HEK293 (cell line): ENCODE measurements around the gene CGB2.

Source experiments
- CTCF ChIA-PET: fragments of 350-600 bp; formaldehyde crosslinking; extraction: SDS; loops from one replicate; lab custom pipeline; 2021; ENCODE audit warnings: antibody characterized with exemption; lab: Yijun Ruan, JAX
- POLR2A ChIA-PET: fragments of 300-600 bp; formaldehyde crosslinking; extraction: SDS; loops from one replicate; lab custom pipeline; 2020; ENCODE audit warnings: antibody characterized with exemption, inconsistent platforms; lab: Yijun Ruan, JAX
- H3K27ac ChIP-seq: fragments of 200-500 bp; sonication (Bioruptor generic); 2 replicates; pipeline ENCODE4 v1.5.1; 2014; ENCODE audit warnings: low read depth, low read length, control low read depth, inconsistent platforms; ENCODE audit errors: extremely low read depth
- H3K36me3 ChIP-seq, 2 experiments: fragments of 200-500 bp in 1 of 2; sonication (Bioruptor generic) in 1 of 2; 1 replicate in 1 of 2; 2 replicates in 1 of 2; pipeline ENCODE4 v1.5.1; 2014 to 2017; ENCODE audit warnings: inconsistent platforms in 2 of 2, low read length in 2 of 2; ENCODE audit not compliant: control insufficient read depth in 2 of 2, insufficient read depth in 1 of 2
- H3K4me1 ChIP-seq: fragments of 200-500 bp; sonication (Bioruptor generic); 2 replicates; pipeline ENCODE4 v1.5.1; 2014; ENCODE audit warnings: mild to moderate bottlenecking, low read length, inconsistent platforms; ENCODE audit not compliant: control insufficient read depth, insufficient read depth
- H3K4me3 ChIP-seq: 2 replicates; pipeline ENCODE4 v1.5.1; 2011; ENCODE audit warnings: low read depth, mild to moderate bottlenecking, control low read depth, low read length, moderate library complexity
- H3K9me3 ChIP-seq: fragments of 200-500 bp; sonication (Bioruptor generic); 2 replicates; pipeline ENCODE4 v1.5.1; 2014; ENCODE audit warnings: low read depth, low read length, inconsistent platforms; ENCODE audit not compliant: control insufficient read depth, insufficient read depth
- BCL11A ChIP-seq: fragments of 450-650 bp; formaldehyde crosslinking; IDR thresholded peaks from 2 replicates; pipeline ENCODE4 v1.5.1; 2016; ENCODE audit warnings: low read depth, missing biosample characterization, missing genetic modification characterization
- BCL11B ChIP-seq: fragments of 450-650 bp; formaldehyde crosslinking; IDR thresholded peaks from 2 replicates; pipeline ENCODE4 v1.5.1; 2016; ENCODE audit warnings: low read depth, missing biosample characterization, missing genetic modification characterization
- EGR2 ChIP-seq: fragments of 450-650 bp; formaldehyde crosslinking; IDR thresholded peaks from 2 replicates; pipeline ENCODE4 v1.5.1; 2016; ENCODE audit warnings: low read depth, missing biosample characterization, missing genetic modification characterization
- GLIS2 ChIP-seq: fragments of 450-650 bp; formaldehyde crosslinking; IDR thresholded peaks from 2 replicates; pipeline ENCODE4 v1.5.1; 2016; ENCODE audit warnings: missing biosample characterization, missing genetic modification characterization
- KLF9 ChIP-seq: fragments of 450-650 bp; formaldehyde crosslinking; IDR thresholded peaks from 2 replicates; pipeline ENCODE4 v1.5.1; 2016; ENCODE audit warnings: missing biosample characterization, missing genetic modification characterization, low read depth
- MZF1 ChIP-seq: fragments of 450-650 bp; formaldehyde crosslinking; IDR thresholded peaks from 2 replicates; pipeline ENCODE4 v1.5.1; 2017; ENCODE audit warnings: missing biosample characterization, missing genetic modification characterization, borderline replicate concordance
- SALL2 ChIP-seq: fragments of 450-650 bp; formaldehyde crosslinking; IDR thresholded peaks from 2 replicates; pipeline ENCODE4 v1.5.0; 2017; ENCODE audit warnings: missing biosample characterization, mild to moderate bottlenecking, missing genetic modification characterization, borderline replicate concordance
- TRIM28 ChIP-seq: IDR thresholded peaks from 2 replicates; pipeline ENCODE4 v1.6.1; 2011; ENCODE audit warnings: low read length, control low read depth, borderline replicate concordance
- ZFHX2 ChIP-seq: fragments of 450-650 bp; formaldehyde crosslinking; conservative IDR thresholded peaks from 2 replicates; pipeline ENCODE4 v1.5.1; 2016; ENCODE audit warnings: missing biosample characterization, missing genetic modification characterization
- ZFP3 ChIP-seq: fragments of 450-650 bp; formaldehyde crosslinking; IDR thresholded peaks from 2 replicates; pipeline ENCODE4 v1.5.1; 2016; ENCODE audit warnings: low read depth, missing biosample characterization, missing genetic modification characterization
- ZIC2 ChIP-seq: fragments of 450-650 bp; formaldehyde crosslinking; IDR thresholded peaks from 2 replicates; pipeline ENCODE4 v1.5.1; 2016; ENCODE audit warnings: missing biosample characterization, missing genetic modification characterization
- ZNF16 ChIP-seq: fragments of 450-650 bp; formaldehyde crosslinking; IDR thresholded peaks from 2 replicates; pipeline ENCODE4 v1.5.1; 2016; ENCODE audit warnings: low read depth, missing biosample characterization, missing genetic modification characterization
- ZNF175 ChIP-seq: fragments of 450-650 bp; formaldehyde crosslinking; IDR thresholded peaks from 2 replicates; pipeline ENCODE4 v1.5.1; 2016; ENCODE audit warnings: missing biosample characterization, missing genetic modification characterization
- ZNF302 ChIP-seq: fragments of 450-650 bp; formaldehyde crosslinking; IDR thresholded peaks from 2 replicates; pipeline ENCODE4 v1.5.1; 2016; ENCODE audit warnings: missing biosample characterization, missing genetic modification characterization, low read depth
- ZNF341 ChIP-seq: fragments of 450-650 bp; formaldehyde crosslinking; IDR thresholded peaks from 2 replicates; pipeline ENCODE4; 2016; ENCODE audit warnings: low read depth, missing biosample characterization, missing genetic modification characterization
- ZNF354C ChIP-seq: fragments of 450-650 bp; formaldehyde crosslinking; IDR thresholded peaks from 2 replicates; pipeline ENCODE4 v1.5.1; 2016; ENCODE audit warnings: missing biosample characterization, missing genetic modification characterization, low read depth, borderline replicate concordance
- ZNF394 ChIP-seq: fragments of 450-650 bp; formaldehyde crosslinking; IDR thresholded peaks from 2 replicates; pipeline ENCODE4 v1.5.1; 2016; ENCODE audit warnings: missing biosample characterization, missing genetic modification characterization, mild to moderate bottlenecking, moderate library complexity, borderline replicate concordance
- ZNF558 ChIP-seq: fragments of 450-650 bp; formaldehyde crosslinking; IDR thresholded peaks from 2 replicates; pipeline ENCODE4 v1.5.1; 2016; ENCODE audit warnings: missing biosample characterization, missing genetic modification characterization
- ZNF560 ChIP-seq: fragments of 450-650 bp; formaldehyde crosslinking; IDR thresholded peaks from 2 replicates; pipeline ENCODE4 v1.5.1; 2017; ENCODE audit warnings: missing biosample characterization, missing genetic modification characterization, borderline replicate concordance
- ZNF610 ChIP-seq: fragments of 450-650 bp; formaldehyde crosslinking; IDR thresholded peaks from 2 replicates; pipeline ENCODE4 v1.5.1; 2016; ENCODE audit warnings: missing biosample characterization, missing genetic modification characterization, borderline replicate concordance
- ZNF623 ChIP-seq: fragments of 450-650 bp; formaldehyde crosslinking; IDR thresholded peaks from 2 replicates; pipeline ENCODE4 v1.5.1; 2016; ENCODE audit warnings: missing biosample characterization, missing genetic modification characterization
- ZNF785 ChIP-seq: fragments of 450-650 bp; formaldehyde crosslinking; IDR thresholded peaks from 2 replicates; pipeline ENCODE4 v1.5.1; 2016; ENCODE audit warnings: missing biosample characterization, missing genetic modification characterization
- ZSCAN16 ChIP-seq: fragments of 450-650 bp; formaldehyde crosslinking; IDR thresholded peaks from 2 replicates; pipeline ENCODE4 v1.5.1; 2016; ENCODE audit warnings: missing biosample characterization, missing genetic modification characterization
- TF ChIP-seq, protein P1 (sequence below): fragments of 450-650 bp; formaldehyde crosslinking; IDR thresholded peaks from 2 replicates; pipeline ENCODE4 v1.5.1; 2016; ENCODE audit warnings: missing biosample characterization, missing genetic modification characterization
- TF ChIP-seq, protein P2 (sequence below): fragments of 450-650 bp; formaldehyde crosslinking; IDR thresholded peaks from 2 replicates; pipeline ENCODE4 v1.5.1; 2016; ENCODE audit warnings: missing biosample characterization, missing genetic modification characterization
- TF ChIP-seq, protein P3 (sequence below): fragments of 450-650 bp; formaldehyde crosslinking; IDR thresholded peaks from 2 replicates; pipeline ENCODE4 v1.5.1; 2016; ENCODE audit warnings: missing biosample characterization, missing genetic modification characterization

The CGB2 gene

DNA sequence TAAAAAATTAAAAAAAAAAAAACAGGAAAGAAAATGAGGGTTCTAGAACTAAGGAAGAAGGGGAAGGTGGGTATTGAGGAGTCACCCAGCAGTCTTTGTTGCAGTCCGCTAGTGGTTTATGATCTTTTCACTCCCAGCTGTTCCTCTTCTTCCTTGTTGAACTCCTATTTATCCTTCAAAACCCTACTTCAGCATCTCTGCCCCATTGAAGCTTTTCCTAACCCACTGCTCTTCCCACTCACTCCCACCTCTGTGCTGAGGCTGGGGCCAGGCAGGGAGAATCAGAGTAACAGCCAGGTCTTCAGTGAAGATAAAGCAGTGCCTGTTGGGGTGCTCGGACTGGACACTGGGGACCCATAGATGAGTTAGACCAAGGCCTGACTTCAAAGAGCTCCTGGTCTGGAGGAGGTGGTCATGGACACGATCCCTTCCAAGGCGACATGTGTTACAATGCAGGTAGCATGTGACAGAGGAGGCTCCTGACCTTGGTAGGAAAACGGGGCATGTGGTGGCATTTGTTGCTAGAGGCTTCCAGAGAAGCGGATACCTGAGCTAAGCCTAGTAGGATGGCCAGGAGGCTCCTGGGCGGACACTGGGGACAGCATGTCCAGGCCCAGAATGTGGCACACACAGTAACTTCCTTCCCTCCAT is 26.6 kb upstream of the CGB2 start:
- no peaks in the 10 kb centered on the region for H3K9me3 ChIP-seq
- H3K4me3 ChIP-seq = no peak overlapping the region
- ChIA-PET CTCF (interaction anchor here (0.6 to 3.2 kb wide), 5 partner anchors 12 to 101 kb away, joined by 3 to 23 read pairs (median 4); partner anchors contain the start of genes GYS1 and RUVBL2), POLR2A (interaction anchor here (0.7 kb wide), 2 partner anchors 105 to 140 kb away, joined by 3 to 4 read pairs; no protein-coding TSS in a partner anchor)
- H3K4me1 ChIP-seq = no peaks in the 10 kb centered on the region
- TF ChIP-seq ZNF558 (tag by site-specific recombination) (no peak), SALL2 (tag by site-specific recombination) (no peak), ZFHX2 (tag by site-specific recombination) (peak; percentile 44), ZNF175 (tag by site-specific recombination) (no peak), ZNF560 (no peak), KLF9 (tag by site-specific recombination) (no peak), BCL11B (tag by site-specific recombination) (no peak), ZNF341 (tag by site-specific recombination) (0 out of 2 replicates have a peak, but pooled peaks have one; percentile 33), BCL11A (no peak), ZNF610 (tag by site-specific recombination) (no peak), EGR2 (peak; percentile 39; the same call in 1 of the 2 replicates), ZFP3 (peak; percentile 91)
- TF ChIP-seq, protein P1, sequence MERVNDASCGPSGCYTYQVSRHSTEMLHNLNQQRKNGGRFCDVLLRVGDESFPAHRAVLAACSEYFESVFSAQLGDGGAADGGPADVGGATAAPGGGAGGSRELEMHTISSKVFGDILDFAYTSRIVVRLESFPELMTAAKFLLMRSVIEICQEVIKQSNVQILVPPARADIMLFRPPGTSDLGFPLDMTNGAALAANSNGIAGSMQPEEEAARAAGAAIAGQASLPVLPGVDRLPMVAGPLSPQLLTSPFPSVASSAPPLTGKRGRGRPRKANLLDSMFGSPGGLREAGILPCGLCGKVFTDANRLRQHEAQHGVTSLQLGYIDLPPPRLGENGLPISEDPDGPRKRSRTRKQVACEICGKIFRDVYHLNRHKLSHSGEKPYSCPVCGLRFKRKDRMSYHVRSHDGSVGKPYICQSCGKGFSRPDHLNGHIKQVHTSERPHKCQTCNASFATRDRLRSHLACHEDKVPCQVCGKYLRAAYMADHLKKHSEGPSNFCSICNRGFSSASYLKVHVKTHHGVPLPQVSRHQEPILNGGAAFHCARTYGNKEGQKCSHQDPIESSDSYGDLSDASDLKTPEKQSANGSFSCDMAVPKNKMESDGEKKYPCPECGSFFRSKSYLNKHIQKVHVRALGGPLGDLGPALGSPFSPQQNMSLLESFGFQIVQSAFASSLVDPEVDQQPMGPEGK = no peak
- peaks cover 64 to 70% of the 10 kb centered on the region in 2 experiments for H3K36me3 ChIP-seq
- H3K27ac ChIP-seq = no peak overlapping the region

GRCh38 chr19:49006905-49007304 is 24.8 kb upstream of the CGB2 start:
- Histone ChIP-seq H3K9me3 (no peaks in the 10 kb centered on the region), H3K4me1 (no peaks in the 10 kb centered on the region), H3K4me3 (no peak overlapping the region), H3K36me3 (peaks cover 57 to 83% of the 10 kb centered on the region in 2 experiments), H3K27ac (no peak overlapping the region)
- CTCF ChIA-PET = interaction anchor here (2.4 to 9.4 kb wide), 2 partner anchors 8 to 13 kb away, joined by 15 to 133 read pairs; partner anchors contain the start of genes GYS1 and RUVBL2
- POLR2A ChIA-PET = interaction anchor here (1.2 kb wide), 1 partner anchor 13 kb away, joined by 6 read pairs; the partner anchor contains the start of genes GYS1 and RUVBL2
- no peak for TF ChIP-seq ZNF354C (tag by site-specific recombination)
- TF ChIP-seq ZNF394 (tag by site-specific recombination) = no peak
- no peak for TF ChIP-seq ZNF785
- TF ChIP-seq, protein P2, sequence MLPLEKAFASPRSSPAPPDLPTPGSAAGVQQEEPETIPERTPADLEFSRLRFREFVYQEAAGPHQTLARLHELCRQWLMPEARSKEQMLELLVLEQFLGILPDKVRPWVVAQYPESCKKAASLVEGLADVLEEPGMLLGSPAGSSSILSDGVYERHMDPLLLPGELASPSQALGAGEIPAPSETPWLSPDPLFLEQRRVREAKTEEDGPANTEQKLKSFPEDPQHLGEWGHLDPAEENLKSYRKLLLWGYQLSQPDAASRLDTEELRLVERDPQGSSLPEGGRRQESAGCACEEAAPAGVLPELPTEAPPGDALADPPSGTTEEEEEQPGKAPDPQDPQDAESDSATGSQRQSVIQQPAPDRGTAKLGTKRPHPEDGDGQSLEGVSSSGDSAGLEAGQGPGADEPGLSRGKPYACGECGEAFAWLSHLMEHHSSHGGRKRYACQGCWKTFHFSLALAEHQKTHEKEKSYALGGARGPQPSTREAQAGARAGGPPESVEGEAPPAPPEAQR (tag by site-specific recombination) = no peak
- no peak for TF ChIP-seq ZNF16 (tag by site-specific recombination)
- TF ChIP-seq ZNF623 = no peak
- no peak for TF ChIP-seq ZNF302 (tag by site-specific recombination)
- TF ChIP-seq, protein P3, sequence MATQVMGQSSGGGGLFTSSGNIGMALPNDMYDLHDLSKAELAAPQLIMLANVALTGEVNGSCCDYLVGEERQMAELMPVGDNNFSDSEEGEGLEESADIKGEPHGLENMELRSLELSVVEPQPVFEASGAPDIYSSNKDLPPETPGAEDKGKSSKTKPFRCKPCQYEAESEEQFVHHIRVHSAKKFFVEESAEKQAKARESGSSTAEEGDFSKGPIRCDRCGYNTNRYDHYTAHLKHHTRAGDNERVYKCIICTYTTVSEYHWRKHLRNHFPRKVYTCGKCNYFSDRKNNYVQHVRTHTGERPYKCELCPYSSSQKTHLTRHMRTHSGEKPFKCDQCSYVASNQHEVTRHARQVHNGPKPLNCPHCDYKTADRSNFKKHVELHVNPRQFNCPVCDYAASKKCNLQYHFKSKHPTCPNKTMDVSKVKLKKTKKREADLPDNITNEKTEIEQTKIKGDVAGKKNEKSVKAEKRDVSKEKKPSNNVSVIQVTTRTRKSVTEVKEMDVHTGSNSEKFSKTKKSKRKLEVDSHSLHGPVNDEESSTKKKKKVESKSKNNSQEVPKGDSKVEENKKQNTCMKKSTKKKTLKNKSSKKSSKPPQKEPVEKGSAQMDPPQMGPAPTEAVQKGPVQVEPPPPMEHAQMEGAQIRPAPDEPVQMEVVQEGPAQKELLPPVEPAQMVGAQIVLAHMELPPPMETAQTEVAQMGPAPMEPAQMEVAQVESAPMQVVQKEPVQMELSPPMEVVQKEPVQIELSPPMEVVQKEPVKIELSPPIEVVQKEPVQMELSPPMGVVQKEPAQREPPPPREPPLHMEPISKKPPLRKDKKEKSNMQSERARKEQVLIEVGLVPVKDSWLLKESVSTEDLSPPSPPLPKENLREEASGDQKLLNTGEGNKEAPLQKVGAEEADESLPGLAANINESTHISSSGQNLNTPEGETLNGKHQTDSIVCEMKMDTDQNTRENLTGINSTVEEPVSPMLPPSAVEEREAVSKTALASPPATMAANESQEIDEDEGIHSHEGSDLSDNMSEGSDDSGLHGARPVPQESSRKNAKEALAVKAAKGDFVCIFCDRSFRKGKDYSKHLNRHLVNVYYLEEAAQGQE (tag by site-specific recombination) = no peak
- no peak for TF ChIP-seq TRIM28
- TF ChIP-seq MZF1 (tag by site-specific recombination) = no peak
- TF ChIP-seq GLIS2 (tag by site-specific recombination) = no peak
- no peak for TF ChIP-seq ZIC2
- TF ChIP-seq ZSCAN16 (tag by site-specific recombination) = no peak
